ENCODE results near the gene SOCS3.

GRCh38 chr17:78353834-78354233 is 6.0 kb downstream of the SOCS3 start:
- TF ChIP-seq, protein P1, sequence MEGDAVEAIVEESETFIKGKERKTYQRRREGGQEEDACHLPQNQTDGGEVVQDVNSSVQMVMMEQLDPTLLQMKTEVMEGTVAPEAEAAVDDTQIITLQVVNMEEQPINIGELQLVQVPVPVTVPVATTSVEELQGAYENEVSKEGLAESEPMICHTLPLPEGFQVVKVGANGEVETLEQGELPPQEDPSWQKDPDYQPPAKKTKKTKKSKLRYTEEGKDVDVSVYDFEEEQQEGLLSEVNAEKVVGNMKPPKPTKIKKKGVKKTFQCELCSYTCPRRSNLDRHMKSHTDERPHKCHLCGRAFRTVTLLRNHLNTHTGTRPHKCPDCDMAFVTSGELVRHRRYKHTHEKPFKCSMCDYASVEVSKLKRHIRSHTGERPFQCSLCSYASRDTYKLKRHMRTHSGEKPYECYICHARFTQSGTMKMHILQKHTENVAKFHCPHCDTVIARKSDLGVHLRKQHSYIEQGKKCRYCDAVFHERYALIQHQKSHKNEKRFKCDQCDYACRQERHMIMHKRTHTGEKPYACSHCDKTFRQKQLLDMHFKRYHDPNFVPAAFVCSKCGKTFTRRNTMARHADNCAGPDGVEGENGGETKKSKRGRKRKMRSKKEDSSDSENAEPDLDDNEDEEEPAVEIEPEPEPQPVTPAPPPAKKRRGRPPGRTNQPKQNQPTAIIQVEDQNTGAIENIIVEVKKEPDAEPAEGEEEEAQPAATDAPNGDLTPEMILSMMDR (IDR thresholded peaks at IDR 0.05; ENCODE audit: low read depth, low read length) = no peak
- TF ChIP-seq EZH2phosphoT487 (IDR thresholded peaks at IDR 0.05; ENCODE audit: low read depth) = no peak
